GM21423 (cell line): ENCODE data around the gene HCLS1.

Experiments used
- ATAC-seq: cut with Tn5 transposase; IDR thresholded peaks from one replicate; pipeline ENCODE4 v1.9.1; 2021; ENCODE audit warnings: mild to moderate bottlenecking, moderate library complexity; ENCODE audit not compliant: unreplicated experiment

Gene HCLS1

DNA sequence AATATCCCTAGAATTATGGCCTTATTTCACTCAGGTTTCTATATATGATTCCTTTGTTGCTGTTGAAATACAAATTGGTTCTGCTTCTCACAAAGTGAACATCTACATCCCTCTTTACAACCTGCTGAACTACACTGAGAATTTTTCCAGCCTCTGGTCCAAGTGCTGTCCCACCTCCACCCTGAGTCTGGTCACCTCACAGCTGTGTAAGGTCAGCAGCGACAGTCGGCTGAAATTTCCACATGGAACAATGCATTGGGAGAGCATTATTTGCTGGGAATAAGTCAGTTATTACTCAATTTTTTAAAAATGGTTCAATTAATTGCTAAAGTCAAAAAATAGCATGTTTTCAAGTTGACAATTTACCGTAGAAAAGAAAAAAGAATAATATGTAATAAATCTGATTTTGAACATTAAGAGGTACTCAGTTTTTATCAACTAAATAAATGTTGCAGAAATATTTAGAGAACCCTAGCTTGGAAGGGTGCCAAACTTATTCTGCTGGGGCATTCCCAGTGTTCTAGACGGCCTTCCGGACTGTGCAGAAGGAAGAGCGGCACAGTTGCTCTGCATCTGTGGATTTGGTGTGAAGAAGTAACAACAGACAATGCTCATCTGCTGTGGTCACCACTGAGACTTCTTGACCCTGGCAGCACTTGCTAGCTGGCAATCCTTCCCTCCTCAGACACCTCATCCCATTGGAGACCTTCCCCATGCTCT, 1.8 kb downstream of the HCLS1 start:
- ATAC-seq: no peak

DNA sequence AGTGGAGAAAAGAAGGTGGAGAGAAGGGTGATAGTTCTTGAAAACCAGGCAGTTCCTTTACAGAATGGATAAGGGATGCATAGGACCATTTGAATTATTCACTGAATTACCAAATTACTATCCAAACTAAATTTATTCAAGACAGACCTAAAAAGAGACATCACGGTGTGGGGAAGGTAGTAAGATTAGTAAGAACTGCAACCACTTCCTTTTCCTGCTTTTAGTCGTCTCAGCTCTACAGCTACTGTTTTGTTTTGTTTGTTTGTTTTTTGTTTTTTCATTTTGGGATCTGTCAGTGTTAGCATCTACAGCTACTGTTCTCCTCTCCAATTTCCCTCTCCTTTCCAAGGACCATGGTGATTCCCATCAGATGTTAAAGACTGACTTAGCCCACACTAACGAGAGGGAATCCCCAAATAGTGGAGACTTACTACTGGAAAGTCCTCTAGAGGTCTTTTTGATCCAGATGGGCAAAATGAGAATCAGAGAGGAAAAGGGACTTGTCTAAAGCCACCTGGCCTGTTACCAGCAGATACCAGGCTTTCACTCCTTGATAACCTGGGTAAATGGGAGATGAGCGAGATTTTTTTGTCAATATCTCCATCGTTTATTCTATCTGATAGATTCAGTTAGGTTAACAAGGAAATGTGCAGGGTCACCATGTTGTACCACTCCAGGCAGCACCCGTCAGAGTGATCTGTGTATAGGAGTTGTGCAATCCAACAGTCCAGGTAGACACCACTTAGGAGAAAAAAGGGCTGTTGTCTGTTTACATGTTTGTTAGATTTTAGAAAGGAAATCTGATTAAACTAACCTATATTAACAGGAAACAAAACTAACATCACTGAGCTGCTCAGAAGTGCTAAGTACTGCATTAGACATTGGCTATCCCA, 6.0 kb downstream of the HCLS1 start:
- ATAC-seq: peak; percentile 67

DNA sequence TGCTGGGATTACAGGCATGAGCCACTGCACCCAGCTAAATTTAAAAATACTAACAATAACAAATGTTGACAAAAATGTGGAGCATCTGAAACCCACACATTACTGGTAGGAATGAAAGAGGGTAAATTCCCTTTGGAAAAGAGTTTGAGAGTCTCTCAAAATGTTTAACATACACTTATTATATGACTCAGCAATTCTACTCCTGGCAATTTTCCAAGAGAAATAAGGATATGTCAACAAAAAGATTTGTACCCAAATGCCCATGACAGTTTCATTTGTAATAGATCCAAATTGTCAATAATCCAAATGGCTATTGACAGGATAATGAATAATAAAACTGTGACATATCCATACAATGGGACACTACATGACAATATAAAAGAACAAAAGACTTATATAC, 9.0 kb downstream of the HCLS1 start:
- ATAC-seq: no peak

DNA sequence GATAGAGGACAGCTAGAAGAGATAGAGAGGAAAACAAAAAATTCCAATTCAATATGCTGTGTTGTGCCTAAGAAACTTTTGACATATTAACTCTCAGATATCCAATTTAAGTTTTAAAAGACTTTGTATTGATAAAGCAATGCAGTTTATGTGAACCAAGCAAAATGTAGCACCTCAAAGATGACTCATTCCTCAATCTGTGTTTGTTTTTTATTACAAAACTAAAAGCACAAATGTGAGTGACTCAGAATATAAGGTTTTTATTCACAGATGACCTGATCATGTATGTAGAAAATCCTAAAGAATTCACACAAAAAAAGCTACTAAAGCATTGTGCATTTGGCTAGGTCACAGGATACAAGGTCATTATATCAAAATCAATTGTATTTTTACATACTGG, 11.1 kb downstream of the HCLS1 start:
- ATAC-seq: no peak

DNA sequence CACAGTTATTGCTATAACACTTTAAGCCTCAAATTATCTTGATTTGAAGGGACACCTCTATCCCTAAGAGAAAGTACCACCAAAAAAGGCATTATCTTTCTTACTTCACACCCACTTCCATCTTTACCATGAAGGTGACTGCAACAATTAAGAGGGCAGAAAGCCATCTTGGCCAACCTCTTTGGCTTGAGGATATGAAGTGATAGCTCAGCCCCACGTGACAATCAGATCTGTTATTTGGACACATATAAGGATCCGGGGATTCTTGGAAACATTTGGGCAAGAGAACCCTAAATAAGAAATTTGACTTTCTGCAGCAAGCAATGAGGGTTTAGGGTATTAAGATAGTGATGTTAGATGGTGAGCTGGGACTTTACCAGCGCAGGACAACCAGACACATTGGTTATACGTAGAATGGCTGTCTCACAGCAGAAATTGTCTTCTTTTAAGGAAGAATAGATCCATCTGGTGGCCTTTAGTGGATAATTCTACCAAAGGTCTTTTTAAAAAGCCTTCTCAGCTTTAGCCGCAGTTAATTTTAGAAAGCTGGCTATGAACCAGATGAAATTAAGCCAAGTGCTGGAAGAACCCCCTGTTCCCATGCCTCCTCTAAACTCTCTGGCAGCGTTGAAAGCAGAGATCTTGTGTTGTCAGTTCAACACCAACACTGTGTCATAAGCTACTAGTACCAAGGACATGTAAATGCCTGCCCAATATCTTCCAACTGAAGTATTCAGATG, 12.3 kb downstream of the HCLS1 start:
- no peak for ATAC-seq

DNA sequence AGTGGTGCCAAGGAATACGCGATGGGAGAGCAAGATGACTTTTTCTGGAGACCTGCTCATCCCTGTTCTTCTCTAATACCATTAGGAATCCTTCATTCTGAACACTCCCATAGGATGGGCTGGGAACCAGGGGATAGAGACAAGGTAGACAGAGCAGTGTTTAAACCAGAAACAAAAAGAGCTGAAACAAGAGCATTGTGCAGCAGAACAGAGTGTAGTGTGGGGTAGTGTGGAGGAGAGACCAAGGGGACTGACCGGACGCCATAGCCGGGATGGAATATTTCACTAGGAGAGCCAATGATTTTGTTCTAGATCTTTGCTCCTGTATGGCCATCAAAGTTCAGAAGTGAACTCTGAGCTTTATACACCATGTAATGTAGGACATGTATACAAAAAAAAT, 15.6 kb downstream of the HCLS1 start:
- no peak for ATAC-seq

DNA sequence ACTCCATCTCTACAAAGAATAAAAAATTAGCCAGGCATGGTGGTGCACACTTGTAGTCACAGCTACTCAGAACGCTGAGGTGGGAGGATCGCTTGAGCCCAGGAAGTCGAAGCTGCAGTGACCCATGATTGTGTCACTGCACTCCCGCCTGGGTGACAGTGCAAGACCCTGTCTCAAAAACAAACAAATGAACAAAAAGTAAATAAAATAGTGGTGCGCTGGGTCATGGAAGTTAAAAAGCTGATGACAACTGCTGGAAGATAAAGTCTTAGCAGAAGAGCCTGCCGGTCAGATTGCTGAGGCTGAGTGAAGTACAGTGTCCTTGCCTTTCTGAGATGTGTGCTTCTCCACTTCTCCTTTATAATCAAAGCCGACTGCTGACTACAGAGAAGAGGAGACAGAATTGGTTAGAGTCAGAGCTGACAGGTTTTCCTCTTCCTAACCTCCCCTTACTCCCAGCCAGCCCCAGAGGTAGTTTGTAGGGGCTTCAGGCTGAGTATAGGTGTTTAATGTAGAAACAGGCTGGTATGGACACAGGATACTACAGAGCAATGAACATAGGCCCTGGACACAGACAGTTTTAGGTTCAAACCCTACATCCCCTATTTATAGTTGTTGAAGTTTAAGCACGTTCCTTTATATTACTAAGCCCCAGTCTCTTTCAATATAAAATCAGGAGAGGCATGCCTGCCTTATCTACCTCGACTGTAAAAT, 17.9 kb downstream of the HCLS1 start:
- no peak for ATAC-seq

DNA sequence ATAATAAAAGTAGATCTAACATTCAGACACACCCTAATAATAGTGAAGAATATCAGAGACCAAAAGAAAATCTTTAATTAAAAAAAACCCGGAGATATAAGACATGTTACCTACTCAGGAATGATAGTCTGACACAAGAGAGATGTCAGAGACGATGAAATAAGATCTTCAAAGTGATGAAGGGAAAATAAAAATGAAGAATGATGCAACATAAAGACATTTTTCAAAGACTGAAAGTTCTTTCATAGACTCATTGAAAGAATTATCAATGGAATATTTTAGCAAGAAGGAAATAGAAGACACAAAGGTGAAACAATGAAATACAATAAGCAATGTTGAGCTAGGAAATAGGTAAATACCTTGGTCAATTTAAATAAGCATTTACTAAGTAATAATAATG, 19.6 kb downstream of the HCLS1 start:
- no peak for ATAC-seq

DNA sequence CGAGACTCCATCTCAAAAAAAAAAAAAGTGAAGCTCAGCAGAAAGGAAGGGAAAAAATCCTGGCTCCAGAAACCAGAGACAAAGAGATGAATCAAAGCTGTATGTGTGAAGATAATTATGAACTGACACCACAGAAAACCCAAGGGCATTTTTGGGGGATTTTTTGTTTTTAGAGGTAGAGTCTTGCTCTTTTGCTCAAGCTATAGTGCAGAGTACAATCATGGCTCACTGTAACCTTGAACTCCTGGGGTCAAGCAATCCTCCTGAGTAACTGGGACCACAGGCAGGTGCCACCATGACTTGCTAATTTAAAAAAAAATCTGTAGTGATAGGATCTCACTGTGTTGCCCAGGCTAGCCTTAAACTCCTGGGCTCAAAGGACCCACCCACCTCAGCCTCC, 22.8 kb downstream of the HCLS1 start:
- no peak for ATAC-seq

DNA sequence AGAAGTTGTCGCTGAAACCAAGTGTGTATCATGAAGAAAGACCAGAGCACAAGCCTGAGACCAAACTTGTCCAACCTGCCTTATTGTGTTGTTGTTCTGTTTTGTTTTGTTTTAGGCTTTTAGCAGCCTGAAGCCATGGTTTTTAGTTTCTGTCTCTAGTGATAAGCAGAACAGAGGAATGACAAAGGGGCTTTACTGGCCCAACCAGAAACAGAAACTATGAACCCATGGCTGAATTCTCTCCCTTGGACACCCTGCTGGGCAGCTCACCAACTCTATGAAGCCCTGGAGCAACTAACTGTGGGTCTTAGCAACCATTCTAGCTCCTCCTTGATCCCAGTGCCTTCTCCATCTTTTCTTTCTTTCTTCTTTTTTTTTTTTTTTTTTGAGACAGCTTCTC, 30.3 kb downstream of the HCLS1 start:
- no peak for ATAC-seq

DNA sequence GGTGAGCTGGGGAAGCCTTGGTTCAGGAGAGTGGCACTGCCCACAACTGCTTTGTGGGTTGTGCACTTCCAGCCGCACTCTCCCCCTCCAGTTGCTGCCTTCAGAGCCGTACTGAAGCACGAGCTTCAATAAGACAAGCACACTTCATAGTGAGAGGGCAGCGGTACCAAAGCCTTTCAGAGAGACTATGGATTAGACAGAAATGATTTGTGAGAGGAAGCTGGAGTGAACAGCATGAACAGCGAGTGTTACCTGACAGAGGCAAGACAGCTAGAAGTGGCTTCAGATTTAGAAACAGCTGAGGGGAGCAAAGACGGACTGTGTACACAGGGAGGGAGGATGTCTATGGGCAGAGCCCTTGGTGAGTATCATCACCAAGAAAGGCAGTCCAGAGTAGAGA, 31.1 kb downstream of the HCLS1 start:
- no peak for ATAC-seq

DNA sequence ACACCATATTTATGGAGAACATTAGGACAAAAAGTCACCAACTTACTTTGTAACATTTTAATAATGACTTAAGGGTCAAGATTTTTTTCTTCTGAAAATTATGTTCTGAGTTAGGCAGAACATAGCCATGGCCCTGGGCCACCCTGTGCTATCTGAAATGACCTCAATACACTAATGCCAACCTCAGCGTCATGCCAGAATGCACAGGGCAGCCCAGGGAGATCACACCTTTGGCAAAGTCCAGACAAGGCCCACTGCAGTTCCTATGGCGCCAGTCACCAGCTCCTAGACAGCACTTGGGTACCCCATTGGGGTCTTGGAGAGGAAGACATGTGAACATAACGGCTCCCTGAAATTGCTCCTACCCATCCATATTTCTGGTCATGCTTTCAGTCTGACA, 33.1 kb downstream of the HCLS1 start:
- ATAC-seq: no peak

DNA sequence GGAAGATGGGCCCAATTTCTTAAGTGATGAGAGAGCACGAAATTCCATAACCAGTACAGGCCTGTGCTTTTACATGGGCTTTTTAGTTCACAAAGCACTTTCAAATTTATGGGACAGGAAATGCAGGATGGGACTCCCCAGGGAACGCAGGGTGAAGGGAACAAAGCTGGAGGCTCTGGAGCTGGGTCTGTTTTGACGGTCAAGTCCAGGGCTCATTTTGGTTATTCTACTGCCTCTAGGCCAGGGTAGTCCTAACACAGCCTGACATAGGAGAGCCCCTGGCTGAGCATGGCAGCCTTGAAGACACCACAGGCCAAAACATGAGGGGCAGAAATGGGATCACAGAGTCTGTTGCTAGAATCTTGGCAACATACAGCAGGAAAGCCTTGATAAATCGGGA, 33.5 kb downstream of the HCLS1 start:
- no peak for ATAC-seq

DNA sequence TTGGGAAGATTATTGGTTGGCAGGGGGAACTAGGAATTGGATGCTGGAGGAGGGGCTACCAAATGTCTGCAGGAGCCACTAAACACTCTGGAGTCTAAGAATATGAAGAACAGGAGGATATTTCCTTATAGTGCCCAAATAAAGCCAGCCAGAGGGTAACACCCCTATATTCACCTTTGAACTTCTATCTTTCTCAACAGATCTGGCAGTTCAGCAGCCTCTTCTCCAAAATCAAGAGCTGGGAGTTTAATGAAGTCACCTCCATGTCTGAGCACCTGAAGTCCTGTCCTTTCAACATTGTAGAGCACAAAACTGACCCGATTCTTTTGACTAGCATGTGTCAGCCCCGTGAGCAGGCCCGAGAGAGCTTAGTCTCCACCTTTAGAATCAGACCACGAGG, 34.2 kb downstream of the HCLS1 start:
- ATAC-seq: no peak

DNA sequence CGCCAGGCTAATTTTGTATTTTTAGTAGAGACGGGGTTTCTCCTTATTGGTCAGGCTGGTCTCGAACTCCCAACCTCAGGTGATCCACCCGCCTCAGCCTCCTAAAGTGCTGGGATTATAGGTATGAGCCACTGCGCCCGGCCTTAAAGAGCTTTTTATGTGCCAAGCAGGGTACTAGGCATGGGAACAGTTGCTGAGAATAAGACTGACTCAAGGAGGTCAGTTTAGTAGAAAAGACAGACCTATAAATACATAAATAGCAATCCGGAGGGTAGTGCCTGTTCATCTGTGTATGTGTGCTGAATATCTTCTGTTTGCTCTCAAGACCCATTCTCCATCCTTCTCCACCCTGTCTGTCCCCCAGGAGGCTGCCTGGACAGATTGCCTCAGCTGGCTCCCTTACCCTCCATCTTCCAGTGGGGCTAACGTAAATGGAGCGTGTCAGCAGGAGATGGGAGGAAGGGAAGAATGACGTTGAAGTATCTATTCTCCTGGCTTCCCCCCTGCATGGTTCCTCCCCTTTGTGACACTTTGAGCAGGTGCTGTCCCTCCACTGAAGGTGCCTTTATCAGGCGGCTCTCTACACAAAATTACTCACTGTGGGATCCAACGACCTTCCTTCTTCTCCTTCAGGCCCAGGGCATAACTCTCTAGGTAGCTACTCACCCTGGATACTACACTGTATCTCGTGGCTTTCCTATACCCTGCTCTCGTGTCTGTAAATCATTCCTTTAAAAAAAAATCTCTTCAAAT, 36.4 kb downstream of the HCLS1 start:
- ATAC-seq: no peak

DNA sequence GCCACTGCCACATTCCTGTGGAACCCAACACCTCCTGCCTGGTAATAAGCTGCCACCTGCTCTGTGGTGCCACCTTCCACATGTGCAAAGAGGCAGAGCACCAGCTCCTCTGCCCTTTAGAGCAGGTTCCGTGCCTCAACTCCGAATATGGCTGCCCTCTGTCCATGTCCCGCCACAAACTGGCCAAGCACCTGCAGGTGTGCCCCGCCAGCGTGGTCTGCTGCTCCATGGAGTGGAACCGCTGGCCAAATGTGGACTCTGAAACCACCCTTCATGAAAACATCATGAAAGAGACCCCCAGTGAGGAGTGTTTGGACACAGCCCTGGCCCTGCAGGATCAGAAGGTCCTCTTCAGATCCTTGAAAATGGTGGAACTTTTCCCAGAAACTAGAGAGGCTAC, 39.2 kb downstream of the HCLS1 start:
- ATAC-seq: no peak

DNA sequence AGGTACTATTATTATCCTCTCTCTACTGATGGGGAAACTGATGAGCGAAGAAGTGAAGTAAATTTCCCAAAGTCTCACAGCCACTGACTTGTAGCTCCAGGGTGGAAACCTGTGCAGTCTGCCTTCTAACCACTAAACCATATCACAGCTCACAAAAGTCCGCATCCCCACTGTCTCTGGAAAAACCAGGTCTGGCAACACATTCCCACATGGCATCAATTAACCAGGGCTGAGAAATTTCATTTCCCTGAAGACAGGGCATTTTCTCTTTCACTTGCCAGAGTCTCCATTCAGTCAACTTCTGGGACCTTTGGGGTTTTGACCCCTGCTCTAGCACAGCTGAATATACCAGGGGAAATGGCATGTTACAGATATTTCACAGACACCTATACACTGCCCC, 41.0 kb downstream of the HCLS1 start:
- no peak for ATAC-seq

DNA sequence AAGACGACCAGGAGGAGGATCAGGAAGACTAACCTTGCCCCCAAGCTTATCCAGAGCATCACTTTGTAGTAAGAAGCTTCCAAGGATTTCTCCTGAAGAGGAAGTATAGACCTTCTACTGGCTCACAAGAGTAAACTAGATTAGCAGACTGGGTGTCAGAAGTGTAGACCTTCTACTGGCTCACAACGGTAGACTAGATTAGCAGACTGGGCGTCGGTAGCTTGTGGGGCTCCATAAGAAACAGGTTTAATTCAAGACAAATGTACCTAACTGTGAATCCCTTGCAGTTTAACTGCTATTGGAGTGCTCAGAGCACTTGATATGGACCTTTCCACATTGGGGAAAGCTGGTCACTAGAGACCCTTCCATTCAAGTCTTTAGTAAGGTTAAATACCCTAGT, 54.6 kb downstream of the HCLS1 start:
- no peak for ATAC-seq

DNA sequence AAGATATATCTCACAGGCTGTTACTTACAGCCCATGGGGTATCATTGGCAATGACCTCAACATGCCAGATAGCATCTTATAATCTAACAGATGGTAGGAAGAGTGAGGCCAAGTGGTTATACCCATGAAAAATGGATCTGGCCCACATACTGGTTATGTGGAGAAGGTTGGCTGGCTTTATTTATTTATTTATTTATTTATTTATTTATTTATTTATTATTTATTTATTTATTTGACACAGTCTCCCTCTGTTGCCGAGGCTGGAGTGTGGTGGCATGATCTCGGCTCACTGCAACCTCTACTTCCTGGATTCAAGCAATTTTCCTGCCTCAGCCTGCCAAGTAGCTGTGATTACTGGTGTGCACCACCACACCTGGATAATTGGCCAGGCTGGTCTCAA, 55.9 kb downstream of the HCLS1 start:
- ATAC-seq: no peak

DNA sequence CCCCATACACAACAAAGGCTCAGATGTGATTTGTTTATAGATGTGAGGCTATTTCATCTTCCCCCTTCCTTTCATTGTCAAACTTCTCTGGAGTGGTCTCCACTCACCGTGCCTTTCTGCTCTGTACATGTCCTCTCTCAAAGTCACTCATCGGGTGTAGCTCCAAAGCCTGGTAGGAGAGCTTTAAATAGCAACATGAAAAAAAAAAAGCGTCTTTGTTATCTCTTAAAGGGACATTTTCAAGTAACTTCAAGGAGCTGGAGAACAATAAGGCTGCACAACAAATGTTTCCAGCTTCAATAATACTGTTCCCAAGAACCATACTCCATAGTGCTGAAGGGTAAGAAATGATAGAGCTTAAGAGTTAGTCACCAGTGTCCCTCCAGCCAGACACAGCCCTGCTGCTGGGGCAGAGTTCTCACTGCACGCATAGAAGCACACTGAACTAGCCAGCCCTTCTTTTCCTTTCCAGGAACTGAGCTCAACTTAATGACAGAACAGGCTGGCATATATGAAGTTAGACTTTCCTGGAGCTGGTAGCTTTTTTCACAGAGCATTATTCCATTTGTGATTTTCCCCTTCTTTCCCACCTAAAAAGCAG, 59.4 kb downstream of the HCLS1 start:
- no peak for ATAC-seq
